Stimulated activated CD4-positive, alpha-beta T cell treated with anti-CD3 and anti-CD28 coated beads, Interleukin-1b, Interleukin-23, amount 100 ng/mL, for 48 hours (primary cell): ENCODE data around the gene GPAT2.
"Not testable (repeated sequence)": the region's sequence is repeated elsewhere in the genome, so short reads cannot be mapped to it uniquely, and the experiment has no call there.

ENCODE experiments used
- DNase-seq: peaks from one replicate; pipeline ENCODE4 v3.0.0-alpha.2; 2020

Gene GPAT2

DNA sequence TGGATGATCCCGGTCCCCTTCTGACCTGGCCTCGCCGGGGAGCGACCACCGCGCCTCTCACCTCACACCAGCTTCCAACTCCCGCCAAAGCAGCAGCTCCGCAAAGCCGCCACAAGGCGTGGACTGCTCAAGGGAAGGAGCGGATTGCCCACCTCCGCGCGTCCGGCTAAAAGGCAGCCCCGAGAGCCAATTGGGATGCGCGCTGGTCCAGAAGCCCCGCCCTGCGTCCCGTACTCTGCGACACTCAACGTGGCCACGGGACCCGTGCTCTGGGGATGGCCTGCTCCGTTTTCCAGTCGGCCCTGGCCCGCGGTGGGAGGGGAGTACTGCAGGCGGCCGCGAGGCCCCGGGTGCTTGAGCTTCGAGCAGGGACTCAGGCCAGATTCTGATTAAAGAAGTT is at the start of gene GPAT2:
TSS of gene GPAT2 (minus strand) at position 125 of the 400 bp plus-strand sequence. CDS start 2,557 bp downstream, outside the sequence.
- not testable (repeated sequence) for DNase-seq

- no peak for DNase-seq
These were observed 49.5 kb upstream of the GPAT2 start for GRCh38 chr2:96083989-96084857.

GRCh38 chr2:96083064-96083939 is 48.6 kb upstream of the GPAT2 start:
- DNase-seq = no peak

DNA sequence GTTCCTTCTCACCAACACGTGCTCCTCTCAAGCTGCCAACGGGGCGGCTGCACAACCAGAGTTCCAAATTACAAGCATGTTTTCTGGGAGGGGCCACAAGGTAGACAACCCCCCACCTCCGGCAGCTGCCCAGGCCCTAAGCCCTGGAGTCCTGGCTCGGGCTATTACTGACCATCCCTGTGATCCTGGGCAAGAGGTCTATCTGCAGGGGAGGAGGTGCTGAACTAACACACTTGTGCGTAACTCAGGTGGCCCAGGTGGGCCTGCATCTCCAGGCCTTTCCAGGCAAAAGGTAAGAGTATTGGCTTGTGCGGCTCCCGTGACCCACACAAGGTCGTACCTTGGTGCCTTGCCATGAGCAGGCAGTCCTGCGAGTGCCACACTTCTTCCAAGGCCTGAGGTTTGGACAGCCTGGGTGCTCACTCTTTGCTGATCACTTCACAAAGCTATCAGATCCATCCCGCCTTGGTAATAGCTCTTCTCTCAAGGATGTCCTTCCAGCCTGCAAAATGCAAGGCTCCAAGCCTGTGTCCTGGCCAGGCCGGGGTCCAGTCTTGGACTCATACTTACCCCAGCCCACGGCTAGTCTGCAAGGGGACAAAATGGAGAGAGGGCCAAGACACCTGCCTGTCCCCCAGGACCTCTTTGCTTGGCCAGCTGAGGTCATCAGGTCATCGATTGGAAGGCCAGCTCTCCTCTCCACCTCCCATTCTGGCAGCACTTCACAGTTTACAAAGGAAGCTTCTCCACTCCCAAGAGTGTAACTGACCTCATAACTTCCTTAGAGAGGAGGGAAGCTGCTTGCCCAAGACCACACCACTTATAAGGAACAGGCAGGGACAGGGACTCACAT is 47.7 kb upstream of the GPAT2 start:
- no peak for DNase-seq

DNA sequence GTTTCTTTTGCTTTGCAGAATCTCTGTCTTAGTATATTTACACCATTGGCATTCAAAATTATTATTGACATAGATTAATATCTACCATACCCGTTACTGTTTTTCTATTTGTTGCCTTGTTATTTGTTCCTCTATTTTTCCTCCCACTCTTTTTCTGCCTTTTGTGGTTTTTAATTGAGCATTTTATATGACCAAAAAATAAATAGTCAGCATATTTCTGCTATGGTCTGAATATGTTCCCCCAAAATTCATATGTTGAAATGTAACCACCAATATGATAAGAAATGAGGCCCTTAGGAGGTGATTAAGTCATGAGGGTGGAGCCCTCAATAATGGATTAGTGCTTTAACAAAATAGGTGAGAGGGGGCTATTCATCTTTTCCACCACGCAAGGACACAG is 46.3 kb upstream of the GPAT2 start:
- DNase-seq = no peak

- DNase-seq = no peak
These were observed 40.6 kb upstream of the GPAT2 start for GRCh38 chr2:96075199-96075771.

DNA sequence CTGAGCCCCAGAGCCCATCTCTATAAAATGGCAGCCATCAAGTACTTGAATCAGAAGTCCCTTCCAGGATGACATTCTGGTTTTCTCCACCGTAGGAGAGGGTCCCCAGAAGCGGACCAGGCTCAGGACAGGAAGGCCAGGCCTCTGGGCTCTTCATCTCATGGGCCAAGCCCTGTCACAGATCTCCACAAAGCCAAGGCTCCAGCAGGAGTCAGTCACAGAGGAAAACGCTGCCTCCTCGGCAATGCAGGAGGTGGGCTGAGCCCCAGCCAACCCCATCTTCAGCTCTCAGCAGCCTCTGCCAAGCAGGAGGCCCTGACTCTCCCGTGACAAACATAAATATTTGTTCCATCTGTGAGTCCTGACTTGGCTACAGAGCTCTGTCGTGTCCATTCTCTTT is 39.4 kb upstream of the GPAT2 start:
- no peak for DNase-seq

DNA sequence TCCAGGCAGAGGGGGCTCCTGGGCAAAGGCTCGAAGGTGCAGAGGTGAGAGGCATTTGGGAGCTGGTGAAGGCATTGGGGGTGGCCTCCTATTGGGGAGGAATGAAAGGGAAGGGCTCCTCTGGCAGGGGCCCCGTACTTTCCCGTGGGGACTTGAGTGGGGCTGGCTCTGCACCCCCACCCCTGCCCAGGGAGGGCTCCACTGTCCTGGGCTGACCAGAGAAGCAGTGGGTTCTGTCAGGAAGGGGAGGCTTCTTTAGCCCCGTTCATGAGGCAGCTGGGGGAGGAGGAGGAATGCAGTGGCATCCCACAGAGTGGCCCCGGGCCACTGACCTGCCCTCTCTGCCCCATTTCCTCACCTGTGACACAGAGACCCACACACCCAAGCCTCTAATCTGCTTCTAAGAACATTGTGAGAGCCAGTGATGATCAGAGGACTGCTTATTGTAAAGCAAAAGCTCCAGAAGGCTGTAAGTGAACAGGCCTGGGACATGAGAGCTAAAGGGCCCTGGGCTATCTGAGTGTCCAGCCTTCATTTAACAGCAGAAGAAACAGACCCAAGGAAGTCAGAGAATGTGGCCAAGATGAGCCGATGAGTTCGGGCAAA is 38.6 kb upstream of the GPAT2 start:
- DNase-seq = no peak

DNA sequence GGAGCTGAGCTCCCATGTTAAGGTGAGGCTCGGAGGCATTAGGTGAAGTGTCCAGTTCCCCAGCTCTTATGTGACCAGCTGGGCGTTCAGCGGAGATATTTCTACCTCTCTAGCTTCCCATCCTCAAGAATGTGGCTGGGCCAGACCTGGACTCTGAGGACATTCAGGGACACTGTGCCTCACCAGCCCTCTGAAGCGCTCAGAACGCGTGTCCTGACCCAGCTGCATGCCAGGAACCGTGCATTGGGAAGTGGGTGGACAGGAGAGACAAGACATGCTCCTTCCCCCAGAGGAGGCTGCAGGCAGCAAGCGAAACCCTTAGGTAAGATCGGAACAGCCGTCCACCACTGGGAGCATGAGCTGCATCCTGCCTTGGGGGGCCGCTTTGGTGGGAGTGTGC is 38.0 kb upstream of the GPAT2 start:
- no peak for DNase-seq

DNA sequence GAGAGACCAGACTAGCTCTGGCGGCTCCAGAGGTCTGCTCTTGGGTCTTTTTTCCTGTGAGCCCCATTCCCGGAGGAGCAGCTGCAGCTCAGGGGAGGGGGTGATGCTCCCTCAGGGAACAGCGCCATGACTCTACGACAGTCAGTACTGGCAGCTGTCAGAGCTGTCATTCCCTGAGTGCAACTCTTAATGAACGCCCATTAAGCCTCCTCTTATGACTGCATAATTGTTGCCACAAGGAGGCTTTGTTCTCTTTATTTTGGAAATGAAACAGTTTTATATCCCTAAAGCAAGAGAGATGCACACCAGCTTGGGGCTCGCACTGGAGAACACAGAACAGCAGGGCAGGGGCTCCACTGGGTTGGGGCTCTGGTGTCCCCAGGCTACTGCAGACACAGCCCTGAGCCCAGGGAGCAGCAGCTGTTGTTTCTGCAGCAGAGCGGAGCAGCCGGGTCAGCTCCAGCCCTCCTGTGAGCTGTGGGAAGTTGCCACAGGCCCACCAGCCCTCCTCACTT is 37.3 kb upstream of the GPAT2 start:
- DNase-seq = not testable (repeated sequence)

GRCh38 chr2:96071087-96071976 is 36.6 kb upstream of the GPAT2 start:
- not testable (repeated sequence) for DNase-seq

DNA sequence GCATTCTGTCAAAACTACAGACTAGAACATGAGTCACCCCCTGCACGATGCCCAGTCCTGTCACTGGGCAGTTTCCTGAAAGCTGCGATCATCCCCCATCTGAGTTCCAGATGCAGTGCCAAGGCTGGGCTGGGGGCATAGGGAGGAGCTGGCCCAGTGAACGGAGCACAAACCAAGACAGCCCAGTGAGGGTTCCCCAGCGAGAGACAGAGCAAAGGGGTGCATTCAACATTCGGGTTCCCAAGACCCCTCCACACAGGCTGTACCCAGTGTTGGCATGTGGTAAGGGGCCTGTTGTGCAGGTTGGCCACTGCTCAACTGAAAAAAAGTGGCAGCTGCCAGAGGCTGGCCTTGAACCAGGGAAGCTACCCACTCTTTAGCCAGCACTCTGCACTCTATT is 35.6 kb upstream of the GPAT2 start:
- not testable (repeated sequence) for DNase-seq

DNA sequence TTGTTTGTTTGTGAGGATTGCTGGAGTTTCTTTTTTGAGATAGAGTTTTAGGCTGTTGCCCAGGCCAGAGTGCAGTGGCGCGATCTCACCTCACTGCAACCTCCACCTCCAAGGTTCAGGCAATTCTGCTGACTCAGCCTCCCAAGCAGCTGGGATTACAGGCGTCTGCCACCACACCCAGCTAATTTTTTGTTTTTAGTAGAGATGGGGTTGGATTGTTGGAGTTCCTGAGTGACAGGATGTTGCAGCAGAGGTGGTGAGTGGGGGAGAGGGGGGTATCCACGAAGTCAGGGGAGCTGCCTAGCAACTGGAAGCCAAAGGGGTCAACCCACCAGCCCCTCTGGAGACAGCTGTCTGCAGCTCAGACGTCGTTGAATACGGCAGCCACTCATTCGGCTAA is 35.2 kb upstream of the GPAT2 start:
- DNase-seq = not testable (repeated sequence)

DNA sequence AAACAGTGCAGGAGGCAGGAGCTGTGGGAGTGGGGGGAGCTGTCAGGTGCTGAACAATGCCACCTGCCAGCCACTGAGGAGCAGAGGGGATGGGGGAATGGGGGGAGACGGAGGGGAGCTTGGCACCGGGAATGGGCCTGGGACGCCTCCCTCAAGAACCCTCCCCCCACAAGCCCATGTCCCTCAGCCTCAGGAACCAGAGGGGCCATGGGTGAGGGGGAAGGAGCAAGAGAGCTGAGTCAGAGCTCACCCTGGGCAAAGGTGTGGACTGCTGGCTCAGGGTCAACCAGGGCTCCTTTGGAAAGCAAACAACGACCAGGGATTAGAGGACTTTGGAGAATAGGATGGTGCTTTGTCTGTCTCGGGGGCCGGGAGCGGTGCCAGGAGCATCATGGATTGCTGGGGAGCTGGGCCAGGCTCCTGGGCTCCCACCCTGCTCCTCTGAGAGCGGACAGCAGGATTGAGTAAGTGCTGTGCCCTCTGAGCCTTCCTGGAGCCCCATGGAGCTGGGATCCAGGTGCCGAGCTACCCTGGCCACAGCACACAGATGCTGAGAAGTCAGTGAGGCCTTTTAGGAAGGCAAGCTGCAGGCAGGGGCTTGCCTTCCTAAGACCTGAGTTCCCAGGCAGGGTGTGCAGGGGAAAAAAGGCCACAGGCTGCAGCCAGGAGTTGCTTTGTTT is 33.3 kb upstream of the GPAT2 start:
- DNase-seq = not testable (repeated sequence)

DNA sequence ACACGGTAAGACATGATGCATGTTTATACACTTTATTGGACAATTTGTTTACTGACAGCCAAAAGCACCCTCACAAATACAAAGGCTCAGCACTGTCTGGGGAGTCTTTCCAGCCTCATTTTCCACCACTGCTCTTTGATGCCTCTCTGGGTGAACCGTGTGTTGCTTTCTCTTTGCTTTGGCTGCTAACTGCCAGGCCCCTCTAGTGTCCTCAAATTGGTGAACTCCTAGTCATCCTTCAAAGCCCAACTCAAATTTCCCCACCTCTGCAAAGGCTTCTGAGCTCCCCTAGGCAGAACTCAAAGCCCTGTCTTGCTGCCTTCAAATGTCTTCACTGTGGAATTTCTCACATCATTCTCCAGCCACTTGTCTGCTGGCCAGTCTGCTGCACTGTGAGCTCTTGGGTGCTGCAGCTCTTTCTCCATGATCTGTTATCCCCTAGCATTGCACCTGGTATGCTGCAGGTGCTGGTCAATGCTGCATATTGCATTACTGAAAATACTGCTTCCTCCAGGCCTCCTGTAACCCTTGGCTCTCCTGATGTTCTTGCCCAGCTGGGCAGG is 32.5 kb upstream of the GPAT2 start:
- not testable (repeated sequence) for DNase-seq

DNA sequence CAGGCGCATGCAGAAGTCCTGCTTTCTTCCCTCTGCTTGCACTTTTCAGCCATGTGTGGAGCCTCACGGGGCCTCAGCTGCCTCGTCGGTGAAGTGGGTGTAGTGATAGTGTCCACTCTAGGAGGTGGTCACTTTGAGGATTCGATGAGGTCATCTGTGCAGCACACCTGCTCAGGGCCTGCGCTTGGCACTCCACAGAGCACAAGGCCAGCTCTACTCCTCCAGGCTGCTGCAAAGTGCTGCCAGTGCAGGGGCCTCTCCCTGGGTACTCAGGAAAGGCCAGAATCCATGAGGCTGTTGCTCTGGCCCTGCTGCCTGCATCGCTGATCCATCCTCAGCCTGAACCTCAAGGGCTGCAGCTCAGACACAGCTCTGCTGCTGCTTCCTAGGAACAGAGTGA is 31.8 kb upstream of the GPAT2 start:
- DNase-seq = not testable (repeated sequence)

DNA sequence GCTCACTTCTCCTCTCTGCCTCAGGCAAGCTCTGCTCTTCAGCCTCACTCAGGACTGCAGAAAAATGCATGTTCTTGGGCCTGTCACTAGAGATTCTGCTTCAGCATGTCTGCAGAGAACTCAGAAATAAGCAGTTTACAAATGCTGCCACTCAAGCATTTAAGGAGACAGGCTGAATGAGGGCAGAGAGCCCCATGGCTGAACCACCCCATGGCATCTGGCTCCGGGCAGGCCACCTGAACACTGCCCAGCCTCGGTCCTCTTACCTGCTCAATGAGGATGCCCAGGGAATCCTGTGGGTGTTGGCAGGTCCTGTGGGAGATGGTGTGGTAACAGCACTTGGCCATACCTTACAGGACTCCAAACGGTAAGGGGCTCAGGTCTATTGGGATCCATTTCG is 31.2 kb upstream of the GPAT2 start:
- DNase-seq = not testable (repeated sequence)

DNA sequence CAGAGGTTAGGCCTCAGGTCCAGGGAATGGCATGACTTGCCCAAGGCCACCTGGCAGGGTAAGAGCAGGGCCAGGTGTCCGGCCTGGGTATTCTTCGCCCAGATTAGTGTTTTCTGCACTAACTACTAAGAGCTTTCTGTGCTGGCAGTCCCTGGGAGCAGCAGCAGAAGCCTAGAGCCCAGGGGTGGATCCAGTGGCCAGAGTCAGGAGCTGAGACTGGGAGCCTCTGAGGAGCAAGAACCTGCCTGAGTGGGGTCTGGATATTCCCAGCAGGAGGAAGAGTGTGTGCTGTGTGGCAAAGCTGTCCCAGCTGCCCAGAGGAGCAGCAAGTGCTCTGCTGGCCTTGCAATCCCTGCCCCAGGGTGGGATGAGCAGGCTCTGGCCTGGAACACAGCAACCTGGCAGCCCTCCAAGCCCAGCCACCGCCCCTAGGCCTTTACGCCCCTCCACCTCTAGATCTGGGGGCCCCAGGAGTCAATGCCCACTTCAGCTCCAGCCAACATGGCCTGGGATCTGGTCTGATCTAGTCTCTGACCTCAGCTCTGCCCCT is 30.7 kb upstream of the GPAT2 start:
- DNase-seq = no peak

DNA sequence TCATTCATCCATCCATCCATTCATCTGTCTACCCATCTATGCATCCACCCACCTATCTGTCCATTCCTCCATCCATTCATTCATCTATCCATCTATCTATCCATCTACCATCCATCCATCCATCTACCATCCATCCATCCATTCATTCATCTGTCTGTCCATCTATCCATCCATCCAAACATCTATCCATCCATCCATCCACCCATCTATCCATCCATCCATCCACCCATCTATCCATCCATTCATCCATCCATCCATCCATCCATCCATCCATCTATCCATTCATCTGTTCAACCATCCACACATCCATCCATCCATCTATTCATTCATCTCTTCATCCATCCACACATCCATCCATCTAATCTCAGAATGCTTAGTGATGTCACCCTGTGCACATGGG is 30.0 kb upstream of the GPAT2 start:
- not testable (repeated sequence) for DNase-seq
